HG02884 (cell line): Measurements from ENCODE around the gene FOXF1.

Experiments used
- ATAC-seq: cut with Tn5 transposase; IDR thresholded peaks from one replicate; pipeline ENCODE4 v1.9.1; 2021; ENCODE audit warnings: mild to moderate bottlenecking, moderate library complexity; ENCODE audit not compliant: unreplicated experiment

The FOXF1 gene

GRCh38 chr16:86492267-86492960 is 17.9 kb upstream of the FOXF1 start:
- no peak for ATAC-seq

- no peak for ATAC-seq
Observed at GRCh38 chr16:86492961-86493629, 17.2 kb upstream of the FOXF1 start.

GRCh38 chr16:86494039-86494564 is 16.2 kb upstream of the FOXF1 start:
- no peak for ATAC-seq

- no peak for ATAC-seq
Observed at GRCh38 chr16:86494565-86495356, 15.6 kb upstream of the FOXF1 start.

GRCh38 chr16:86495357-86495701 is 15.0 kb upstream of the FOXF1 start:
- ATAC-seq, result no peak

- no peak for ATAC-seq
Observed at GRCh38 chr16:86495756-86496261, 14.5 kb upstream of the FOXF1 start.

- no peak for ATAC-seq
Observed at GRCh38 chr16:86496262-86496928, 13.9 kb upstream of the FOXF1 start.

GRCh38 chr16:86496929-86497461 is 13.3 kb upstream of the FOXF1 start:
- ATAC-seq, result no peak

- ATAC-seq, result no peak
Observed at GRCh38 chr16:86497551-86498021, 12.7 kb upstream of the FOXF1 start.

GRCh38 chr16:86498155-86498670 is 12.1 kb upstream of the FOXF1 start:
- no peak for ATAC-seq

GRCh38 chr16:86498671-86499439 is 11.5 kb upstream of the FOXF1 start:
- no peak for ATAC-seq

- no peak for ATAC-seq
Observed at GRCh38 chr16:86499440-86499786, 10.9 kb upstream of the FOXF1 start.

GRCh38 chr16:86499889-86500707 is 10.2 kb upstream of the FOXF1 start:
- no peak for ATAC-seq

GRCh38 chr16:86500708-86501510 is 9.4 kb upstream of the FOXF1 start:
- no peak for ATAC-seq

- no peak for ATAC-seq
Observed at GRCh38 chr16:86501989-86502855, 8.1 kb upstream of the FOXF1 start.

- ATAC-seq, result no peak
Observed at GRCh38 chr16:86502856-86503748, 7.2 kb upstream of the FOXF1 start.
